Subcutaneous adipose tissue (tissue), 4 donors: ENCODE results near the gene ATF4. TPM values are rescaled to one million over a fixed set of nuclear protein-coding genes. Genes with fewer than 3 reads are reported as not detected.

Experiments
- CTCF ChIP-seq: fragments of 450-650 bp; IDR thresholded peaks from one replicate; pipeline ENCODE4 v1.5.1; 2016; ENCODE audit warnings: low read depth, mild to moderate bottlenecking, control low read depth, antibody characterized with exemption, moderate library complexity
- total RNA-seq, 4 donors: library from RNA; depleted of rRNA; stranded (reverse); fragments of >200 nt; gene quantifications; one replicate each; pipeline ENCODE4 v1.1.0, GENCODE V29; 2016

ATF4 gene
- total RNA-seq, 4 donors from 2014 or later = 333 to 430 (median 399) TPM

DNA sequence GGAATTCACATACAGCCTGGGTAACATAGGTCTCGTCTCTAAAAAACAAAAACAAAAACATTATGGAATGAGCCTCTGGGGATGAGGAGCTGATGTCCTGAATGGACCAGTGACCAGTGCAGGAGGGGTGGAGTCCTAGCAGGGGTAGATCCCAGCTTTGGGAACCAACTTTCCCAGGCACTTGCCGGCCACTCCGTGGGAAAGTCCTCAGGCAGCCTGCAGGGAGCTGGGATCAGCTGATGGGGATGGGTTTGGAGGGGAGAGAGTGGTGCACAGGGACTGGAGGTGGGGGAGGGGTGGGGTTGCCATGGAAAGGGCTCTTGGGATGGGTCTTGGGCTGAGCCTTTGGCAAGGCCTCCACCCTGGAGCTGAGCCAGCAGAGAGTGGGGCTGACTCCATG, 44.5 kb upstream of the ATF4 start:
- TF ChIP-seq CTCF = no peak

DNA sequence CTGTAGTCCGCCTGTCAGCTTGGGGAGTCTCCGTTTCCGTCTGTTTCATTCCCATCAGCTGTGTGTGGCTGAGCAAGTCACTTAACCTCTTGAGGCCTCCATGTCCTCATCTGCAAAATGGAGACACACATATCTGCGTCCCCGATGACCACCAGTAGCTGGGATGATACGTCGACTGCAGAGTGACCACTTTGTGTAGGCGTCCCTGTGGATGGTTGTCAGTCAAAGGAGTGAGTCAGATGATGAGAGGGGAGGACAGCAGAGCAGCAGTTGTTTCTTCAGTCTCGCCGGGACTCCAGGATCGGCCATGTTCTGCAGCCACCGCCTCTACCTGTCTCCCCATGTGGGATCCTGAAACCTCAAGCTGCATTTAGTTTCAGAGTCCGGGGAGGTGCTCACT, 43.7 kb upstream of the ATF4 start:
- TF ChIP-seq CTCF = no peak

DNA sequence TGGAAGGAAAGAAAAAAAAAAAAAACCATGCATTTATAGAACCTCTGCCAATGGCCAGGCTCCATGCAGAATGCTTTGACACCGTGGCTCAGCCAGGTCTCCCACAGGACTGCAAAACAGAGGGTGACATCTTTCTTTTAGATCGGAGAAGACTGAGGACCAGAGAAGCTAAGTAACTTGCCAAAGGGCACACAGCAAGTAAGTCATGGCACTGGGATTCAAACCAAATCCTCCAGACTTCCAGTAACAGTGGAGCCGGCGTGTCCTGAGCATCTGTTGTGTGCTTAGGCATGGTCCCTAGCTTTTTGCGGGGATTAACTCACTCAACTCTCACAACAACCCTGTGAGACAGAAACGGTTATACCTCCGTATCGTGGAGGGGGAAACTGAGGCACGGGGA, 42.8 kb upstream of the ATF4 start:
- no peak for TF ChIP-seq CTCF

- TF ChIP-seq CTCF = no peak
Measured at GRCh38 chr22:39478441-39478850, 41.9 kb upstream of the ATF4 start.

- no peak for TF ChIP-seq CTCF
Measured at GRCh38 chr22:39479254-39479653, 41.1 kb upstream of the ATF4 start.

- TF ChIP-seq CTCF = no peak
Measured at GRCh38 chr22:39480557-39480956, 39.8 kb upstream of the ATF4 start.

DNA sequence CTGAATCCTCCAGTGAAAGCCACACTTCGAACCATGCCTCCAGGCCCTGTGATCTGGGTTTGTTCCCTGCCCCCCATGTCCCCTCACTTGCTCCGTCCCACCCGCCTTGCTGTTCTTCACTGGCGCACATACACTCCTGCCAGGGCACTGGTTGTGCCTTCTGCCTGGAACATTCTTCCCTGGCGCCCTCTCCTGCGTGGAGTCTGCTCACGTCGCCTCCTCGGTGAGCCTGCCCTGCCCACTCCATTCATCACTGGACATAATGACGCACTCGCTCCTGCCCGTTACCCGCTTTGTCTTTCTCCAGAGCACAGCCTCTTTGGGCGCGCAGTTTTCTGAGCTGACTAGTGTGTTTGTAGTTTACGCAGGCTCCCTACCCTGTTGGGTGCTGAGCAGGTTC, 39.3 kb upstream of the ATF4 start:
- no peak for TF ChIP-seq CTCF
